ENCODE results near the gene GHRH. TPM values are rescaled to one million over a fixed set of nuclear protein-coding genes. Genes with fewer than 3 reads are reported as not detected.

The GHRH gene
- polyA plus RNA-seq, 2 of the 4 experiments (the other 2 are of a cell fraction): not detected

DNA sequence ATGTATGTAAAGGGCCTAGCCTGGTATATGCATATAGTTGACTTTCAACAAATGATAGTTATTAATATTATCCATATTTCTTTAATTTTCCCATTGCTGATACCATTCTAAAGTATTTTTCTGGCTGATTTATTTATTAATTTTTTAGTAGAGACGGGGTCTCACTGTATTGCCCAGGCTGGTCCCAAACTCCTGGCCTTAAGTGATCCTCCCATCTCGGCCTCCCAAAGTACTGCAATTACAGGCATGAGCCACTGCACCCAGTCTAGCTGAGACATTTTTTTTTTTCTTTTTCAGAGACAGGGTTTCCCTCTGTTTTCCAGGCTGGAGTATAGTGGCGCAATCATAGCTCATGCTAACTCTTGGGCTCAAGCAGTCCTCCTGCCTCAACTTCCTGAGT is 52.4 kb downstream of the GHRH start (continued):
- TF ChIP-seq JUN (IDR thresholded peaks at IDR 0.05) (no peak), SREBF2 (IDR thresholded peaks at IDR 0.05) (no peak)

- ChIA-PET POLR2A (no interaction called here), CTCF (interaction anchor here (13.7 kb wide), 1 partner anchor 15 kb away, joined by 105 read pairs; no protein-coding TSS in a partner anchor)
- H3K9me3 ChIP-seq: no peaks in the 10 kb centered on the region
- H3K4me1 ChIP-seq: peaks cover 7% of the 10 kb centered on the region; the same call in 2 of the 3 replicates
- ATAC-seq (no peak), FAIRE-seq (no peak), DNase-seq (ENCODE audit: low read depth in 1 of 2, low spot score in 1 of 2) (no peak)
- no peak overlapping the region for H3K4me3 ChIP-seq
- H3K4me2 ChIP-seq: no peak overlapping the region
- 99% methylated on average over 11 of the region's 11 CpGs for WGBS (ENCODE audit: missing lambda C conversion rate)
- TF ChIP-seq KDM5A (IDR thresholded peaks at IDR 0.05) (no peak), PHF8 (IDR thresholded peaks at IDR 0.05; ENCODE audit: borderline replicate concordance, low read depth) (no peak), ESRRA (IDR thresholded peaks at IDR 0.05; ENCODE audit: borderline replicate concordance, low read length) (no peak), EP300 (IDR thresholded peaks at IDR 0.05) (no peak), TP53 (CRISPR knock-in tag; IDR thresholded peaks at IDR 0.05) (no peak), NFE2L2 (conservative IDR thresholded peaks at IDR 0.05; ENCODE audit: low read length) (no peak), HDAC2 (IDR thresholded peaks at IDR 0.05) (no peak), CEBPB (IDR thresholded peaks at IDR 0.05) (no peak), ATOH8 (CRISPR knock-in tag; IDR thresholded peaks at IDR 0.05; ENCODE audit: low read depth) (no peak), RARB (CRISPR knock-in tag; IDR thresholded peaks at IDR 0.05) (no peak), CBX8 (IDR thresholded peaks at IDR 0.05) (no peak)
- H3K27ac ChIP-seq: no peak overlapping the region
Observed at GRCh38 chr20:37207171-37207570, 54.4 kb downstream of the GHRH start.

GRCh38 chr20:37205794-37206193 is 55.8 kb downstream of the GHRH start:
- DNase-seq (ENCODE audit: low read depth in 1 of 2, low spot score in 1 of 2) (no peak), FAIRE-seq (no peak), ATAC-seq (no peak)
- Histone ChIP-seq H3K9me3 (no peaks in the 10 kb centered on the region), H3K4me1 (peaks cover 13% of the 10 kb centered on the region; the same call in 2 of the 3 replicates), H3K27ac (no peak overlapping the region), H3K4me3 (no peak overlapping the region), H3K4me2 (no peak overlapping the region)
- 89% methylated on average over 2 of the region's 2 CpGs for WGBS (ENCODE audit: missing lambda C conversion rate)
- CTCF ChIA-PET: interaction anchor here (1.0 to 13.7 kb wide), 5 partner anchors 13 to 328 kb away, joined by 3 to 105 read pairs (median 4); no protein-coding TSS in a partner anchor
- no peak for TF ChIP-seq TFCP2L1 (CRISPR knock-in tag; IDR thresholded peaks at IDR 0.05)
- TF ChIP-seq JUNB (IDR thresholded peaks at IDR 0.05): no peak
- TF ChIP-seq KDM1A (IDR thresholded peaks at IDR 0.05; ENCODE audit: low read depth): no peak
- no peak for TF ChIP-seq MAFK (IDR thresholded peaks at IDR 0.05; ENCODE audit: partially characterized antibody)
- TF ChIP-seq, protein P1, sequence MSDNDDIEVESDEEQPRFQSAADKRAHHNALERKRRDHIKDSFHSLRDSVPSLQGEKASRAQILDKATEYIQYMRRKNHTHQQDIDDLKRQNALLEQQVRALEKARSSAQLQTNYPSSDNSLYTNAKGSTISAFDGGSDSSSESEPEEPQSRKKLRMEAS (IDR thresholded peaks at IDR 0.05): no peak
- TF ChIP-seq CHD2 (IDR thresholded peaks at IDR 0.05; ENCODE audit: low read length, partially characterized antibody): no peak
- POLR2A ChIA-PET: no interaction called here

DNA sequence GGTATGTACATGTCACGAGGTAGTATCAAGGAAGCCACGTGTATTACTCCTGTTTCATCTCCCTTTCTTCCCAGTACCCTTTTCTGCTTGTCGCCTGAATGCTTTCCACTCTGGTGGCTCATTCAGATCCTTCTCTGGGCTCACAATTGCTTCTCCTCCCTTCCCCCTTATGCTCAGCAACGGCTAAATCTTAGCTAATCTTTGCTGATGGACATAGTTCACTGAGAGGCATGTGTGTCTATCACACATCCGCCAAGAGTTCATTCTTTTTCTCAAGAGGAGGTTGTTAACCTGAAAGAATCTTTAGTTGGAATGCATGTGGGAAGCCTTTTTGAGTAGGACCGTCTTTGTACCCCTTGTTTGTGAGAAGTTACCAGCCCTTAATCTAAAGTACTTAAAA is 56.5 kb downstream of the GHRH start:
- H3K9me3 ChIP-seq: no peaks in the 10 kb centered on the region
- H3K27ac ChIP-seq: no peak overlapping the region
- POLR2A ChIA-PET: no interaction called here
- FAIRE-seq: no peak
- WGBS (ENCODE audit: missing lambda C conversion rate): 89% methylated on average over 6 of the region's 6 CpGs
- no peak for TF ChIP-seq ZC3H11A (IDR thresholded peaks at IDR 0.05)
- TF ChIP-seq KDM5A (IDR thresholded peaks at IDR 0.05): no peak
- no peak for TF ChIP-seq HDAC2 (IDR thresholded peaks at IDR 0.05)
- TF ChIP-seq HOXB13 (CRISPR knock-in tag; IDR thresholded peaks at IDR 0.05; ENCODE audit: low read depth): no peak
- no peak for TF ChIP-seq HEYL (CRISPR knock-in tag; IDR thresholded peaks at IDR 0.05)
- no peak for TF ChIP-seq BCL3 (IDR thresholded peaks at IDR 0.05)
- no peak for TF ChIP-seq CBX2 (IDR thresholded peaks at IDR 0.05; ENCODE audit: borderline replicate concordance, low read depth)
- no peak for TF ChIP-seq RARB (CRISPR knock-in tag; IDR thresholded peaks at IDR 0.05)
- no peak for TF ChIP-seq EHF (CRISPR knock-in tag; IDR thresholded peaks at IDR 0.05)
- no peak overlapping the region for H3K4me2 ChIP-seq
- no peak overlapping the region for H3K4me3 ChIP-seq
- no peak for ATAC-seq
- CTCF ChIA-PET: interaction anchor here (1.0 to 13.7 kb wide), 5 partner anchors 13 to 329 kb away, joined by 3 to 105 read pairs (median 4); no protein-coding TSS in a partner anchor
- peaks cover 13% of the 10 kb centered on the region; the same call in 2 of the 3 replicates for H3K4me1 ChIP-seq
- DNase-seq (ENCODE audit: low read depth in 1 of 2, low spot score in 1 of 2): no peak
